GM21360 (cell line): ENCODE results near the gene UGGT2.
"Not testable (repeated sequence)": the region's sequence is repeated elsewhere in the genome, so short reads cannot be mapped to it uniquely, and the experiment has no call there.

Experiments used
- ATAC-seq: cut with Tn5 transposase; IDR thresholded peaks from one replicate; pipeline ENCODE4 v1.9.1; 2021; ENCODE audit warnings: mild to moderate bottlenecking, moderate library complexity; ENCODE audit not compliant: unreplicated experiment

Gene UGGT2

GRCh38 chr13:95914991-95915501 lies 138.2 kb downstream of the UGGT2 start:
- no peak for ATAC-seq

DNA sequence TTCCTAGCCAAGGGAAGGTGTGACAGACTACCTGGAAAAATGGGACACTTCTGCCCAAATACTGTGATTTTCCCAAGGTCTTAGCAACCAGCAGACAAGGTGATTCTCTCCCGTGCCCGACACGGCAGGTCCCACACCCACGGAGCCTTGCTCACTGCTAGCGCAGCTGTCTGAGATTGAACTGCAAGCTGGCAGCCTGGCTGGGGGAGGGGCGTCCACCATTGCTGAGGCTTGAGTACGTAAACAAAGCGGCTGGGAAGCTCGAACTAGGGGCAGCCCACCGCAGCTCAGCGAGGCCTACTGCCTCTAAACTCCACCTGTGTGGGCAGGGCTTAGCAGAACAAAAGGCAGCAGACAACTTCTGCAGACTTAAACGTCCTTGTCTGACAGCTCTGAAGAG lies 146.2 kb downstream of the UGGT2 start:
- ATAC-seq = no peak

- ATAC-seq = no peak
Measured at GRCh38 chr13:95903569-95903968, 149.6 kb downstream of the UGGT2 start.

- no peak for ATAC-seq
Measured at GRCh38 chr13:95902741-95903140, 150.5 kb downstream of the UGGT2 start.

- ATAC-seq = no peak
Measured at GRCh38 chr13:95898256-95898655, 154.9 kb downstream of the UGGT2 start.

DNA sequence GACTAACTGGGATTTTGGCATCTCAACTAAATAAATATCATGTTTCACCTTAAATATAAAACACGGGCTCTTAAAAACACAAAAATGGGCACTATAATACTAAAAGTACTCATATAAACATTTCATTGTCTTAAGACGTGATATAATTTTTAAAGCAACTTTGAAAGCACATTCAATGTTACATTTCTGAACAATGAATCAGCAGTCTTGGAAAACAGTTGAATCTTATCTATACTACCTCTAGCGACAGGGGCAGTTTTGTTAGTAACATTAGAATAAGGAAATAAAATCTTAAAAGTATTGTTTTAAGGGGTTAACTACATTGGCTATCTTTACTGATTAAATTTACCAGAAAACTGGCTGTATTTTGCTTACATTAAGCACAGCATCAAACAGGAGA lies 156.9 kb downstream of the UGGT2 start:
- no peak for ATAC-seq

DNA sequence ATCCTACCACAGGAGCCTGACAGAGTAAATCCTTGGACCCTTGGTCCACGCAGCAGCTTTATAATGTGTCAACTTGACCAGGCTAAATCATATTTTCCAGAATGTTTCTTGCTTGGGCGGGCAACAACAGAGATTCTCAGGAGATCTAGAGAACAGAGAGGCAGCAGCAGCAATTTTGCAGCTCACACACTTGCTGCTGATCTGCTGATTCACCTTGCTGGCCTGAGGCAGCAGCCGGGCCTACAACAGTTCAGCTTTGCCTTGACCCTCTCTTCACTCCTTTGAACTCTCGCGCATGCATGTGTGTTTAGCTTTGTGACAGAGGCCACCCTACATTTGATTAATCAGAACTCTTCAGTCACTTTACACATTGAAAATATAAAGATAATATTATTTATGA lies 159.3 kb downstream of the UGGT2 start:
- ATAC-seq = no peak

DNA sequence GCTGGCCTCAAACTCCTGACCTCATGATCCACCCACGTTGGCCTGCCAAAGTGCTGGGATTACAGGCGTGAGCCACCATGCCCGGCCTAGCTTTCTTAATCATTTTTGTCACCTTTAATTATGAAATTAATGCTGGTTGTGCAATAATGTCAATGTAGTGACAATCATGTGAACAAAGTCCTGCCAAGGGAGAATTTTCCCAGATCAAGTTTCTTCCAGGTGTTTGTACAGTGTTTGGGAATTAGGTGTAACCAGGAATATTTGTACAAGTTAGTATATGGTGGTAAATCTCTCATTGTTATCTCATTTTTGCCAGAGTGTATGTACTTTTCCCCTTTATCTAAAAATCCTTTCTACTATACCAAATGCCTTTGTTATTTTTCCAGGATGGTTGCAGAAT lies 171.1 kb downstream of the UGGT2 start:
- no peak for ATAC-seq

- ATAC-seq = no peak
Measured at GRCh38 chr13:95880331-95880730, 172.9 kb downstream of the UGGT2 start.

DNA sequence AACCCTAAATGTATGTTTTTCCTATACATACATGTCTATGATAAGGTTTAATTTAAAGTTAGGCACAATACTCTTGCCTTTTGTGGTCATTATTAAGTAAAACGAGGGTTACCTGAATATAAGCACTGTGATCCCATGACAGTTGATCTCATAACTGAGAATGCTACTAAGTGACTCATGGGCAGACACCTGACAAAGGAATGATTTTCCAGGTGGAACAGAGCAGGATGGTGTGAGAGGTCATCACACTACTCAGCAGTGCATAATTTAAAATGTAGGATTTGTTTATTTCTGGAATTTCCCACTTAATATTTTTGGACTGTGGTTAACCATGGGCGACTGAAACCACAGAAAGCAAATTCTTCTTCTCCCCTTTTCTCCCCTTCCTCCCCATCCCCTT lies 178.9 kb downstream of the UGGT2 start:
- no peak for ATAC-seq

- ATAC-seq = no peak
Measured at GRCh38 chr13:95870421-95870820, 182.8 kb downstream of the UGGT2 start.

- ATAC-seq = no peak
Measured at GRCh38 chr13:95865080-95865615, 188.1 kb downstream of the UGGT2 start.

DNA sequence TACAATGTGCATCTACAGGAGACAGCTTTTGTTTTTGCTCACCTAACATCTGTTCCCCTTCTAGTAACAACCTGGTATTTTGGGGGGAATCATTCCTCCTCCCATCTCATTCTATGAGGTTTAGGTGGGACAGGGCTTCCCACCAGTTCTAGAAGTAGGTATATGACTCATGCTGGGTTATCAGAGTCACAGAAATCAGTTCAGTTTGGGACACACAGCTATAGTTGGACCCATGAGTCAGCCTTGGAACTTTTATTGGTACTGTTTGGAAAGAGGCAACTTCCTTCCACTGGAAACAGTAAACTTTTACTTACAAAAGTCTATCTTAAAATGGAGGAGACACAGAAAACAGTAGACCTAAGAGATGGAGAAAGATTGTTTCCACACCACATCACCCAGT lies 190.8 kb downstream of the UGGT2 start:
- no peak for ATAC-seq

DNA sequence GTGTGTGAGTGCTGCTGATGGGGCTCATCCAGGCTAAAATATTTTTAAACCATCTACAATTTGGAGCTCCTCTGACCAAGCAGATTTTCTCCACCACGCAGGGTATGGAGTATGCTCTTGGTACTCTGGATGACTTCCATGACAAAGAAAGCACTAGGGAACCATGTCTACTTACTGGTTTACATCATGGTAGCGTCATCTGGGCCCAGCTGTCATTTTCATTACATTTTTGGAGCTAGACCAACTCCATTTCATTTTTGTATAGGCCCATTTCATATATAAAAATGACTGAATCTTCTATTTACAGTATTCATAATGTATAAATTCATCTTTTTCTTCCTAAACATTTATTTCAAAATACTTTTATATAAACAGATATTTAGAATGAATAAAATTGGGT lies 191.9 kb downstream of the UGGT2 start:
- no peak for ATAC-seq

GRCh38 chr13:95858286-95859075 lies 194.7 kb downstream of the UGGT2 start:
- ATAC-seq = no peak

- not testable (repeated sequence) for ATAC-seq
Measured at GRCh38 chr13:95845656-95846055, 207.5 kb downstream of the UGGT2 start.

DNA sequence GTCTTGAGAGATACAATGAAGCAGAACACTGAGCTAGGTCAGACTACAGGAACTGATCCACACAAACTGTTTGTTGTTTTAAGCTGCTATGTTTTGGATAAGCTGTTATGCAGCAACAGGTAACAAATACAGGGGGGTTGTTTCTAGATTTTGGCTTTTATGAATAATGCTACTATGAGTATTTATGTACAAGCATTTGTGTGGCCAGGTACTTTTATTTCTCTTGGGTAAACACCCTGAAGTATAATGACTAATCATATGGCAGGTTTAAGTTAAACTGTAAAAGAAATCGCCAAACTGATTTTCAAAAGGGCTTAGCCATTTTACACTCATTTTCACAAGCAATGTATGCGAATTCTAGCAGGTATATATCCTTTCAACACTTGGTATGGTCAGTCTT lies 210.3 kb downstream of the UGGT2 start:
- no peak for ATAC-seq

- no peak for ATAC-seq
Measured at GRCh38 chr13:95841894-95842293, 211.3 kb downstream of the UGGT2 start.

- peak; percentile 93 for ATAC-seq
Measured at GRCh38 chr13:95834134-95834765, 219.0 kb downstream of the UGGT2 start.

DNA sequence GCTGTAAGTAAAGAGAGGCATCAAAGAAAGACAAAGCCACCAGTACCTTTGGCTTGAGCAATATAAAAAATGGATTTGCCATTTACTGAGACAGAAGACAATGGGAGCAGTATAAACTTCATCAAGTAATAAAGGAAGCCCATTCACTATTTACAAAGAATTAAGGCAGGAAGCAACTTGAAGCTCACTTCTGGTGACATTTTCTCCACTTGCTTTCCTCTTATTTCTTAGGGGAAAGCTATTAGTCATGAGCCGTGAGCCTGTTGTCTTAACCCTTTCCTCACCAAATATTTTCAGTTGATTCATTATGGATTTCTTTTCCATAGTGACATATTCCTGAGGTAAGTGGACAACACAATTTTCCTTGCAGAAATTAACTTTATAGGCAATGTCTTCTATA lies 219.5 kb downstream of the UGGT2 start:
- no peak for ATAC-seq

- ATAC-seq = no peak
Measured at GRCh38 chr13:95833126-95833525, 220.1 kb downstream of the UGGT2 start.

- ATAC-seq = no peak
Measured at GRCh38 chr13:95822303-95822702, 230.9 kb downstream of the UGGT2 start.
